ENCODE measurements around the gene MIS12. TPM values are rescaled to one million over a fixed set of nuclear protein-coding genes. Genes with fewer than 3 reads are reported as not detected.
A peak's percentile ranks its signal among the peaks of the same experiment; 100 is the strongest.

MIS12 gene
- total and polyA plus RNA-seq, 4 donors, result 14.1 to 16.3 (median 15.2) TPM

DNA sequence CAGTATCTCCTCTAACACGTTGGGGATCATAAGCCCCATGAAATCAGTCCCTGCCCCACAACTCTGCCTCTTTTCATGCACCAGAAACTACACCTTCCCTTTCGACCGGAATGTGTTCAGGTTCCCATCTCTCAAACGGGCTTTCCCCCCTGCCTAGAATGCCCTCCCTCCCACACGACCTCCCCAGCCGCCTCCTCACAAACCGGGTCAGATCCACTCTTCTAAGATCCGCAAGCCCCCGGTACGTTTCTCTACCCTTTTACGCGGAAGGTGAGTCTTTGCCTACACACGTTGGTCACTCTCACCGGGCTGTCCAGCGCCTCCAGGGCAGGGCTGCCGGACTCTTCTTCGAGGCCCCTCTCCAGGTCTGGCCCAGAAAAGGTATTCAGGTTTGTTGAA is 18.3 kb upstream of the MIS12 start:
- Histone ChIP-seq H3K9ac (ENCODE audit: insufficient read depth in 1 of 2, low read length in 2 of 2) (peak overlapping the region; percentile 1 to 69), H3K4me1 (ENCODE audit: control insufficient read depth in 5 of 5, insufficient read depth in 5 of 5, low read length in 5 of 5) (peaks cover 0 to 10% (median 4%) of the 10 kb centered on the region in 5 donors), H3K27me3 (ENCODE audit: control insufficient read depth in 3 of 3, insufficient read depth in 3 of 3, low read length in 2 of 3) (no peaks in the 10 kb centered on the region), H3K36me3 (ENCODE audit: control insufficient read depth in 4 of 4, insufficient read depth in 4 of 4, low read length in 4 of 4) (peaks cover 0 to 7% (median 2%) of the 10 kb centered on the region in 4 donors), H3K9me3 (ENCODE audit: control insufficient read depth in 4 of 4, insufficient read depth in 3 of 4, low read length in 3 of 4) (no peaks in the 10 kb centered on the region), H3K27ac (ENCODE audit: low read depth in 1 of 2, low read length in 1 of 2) (peak overlapping the region in 1 of 2 donors; percentile 91), H3K4me3 (peak overlapping the region; percentile 92)
- no peak for ATAC-seq (ENCODE audit: insufficient read depth, low FRiP score)
- peak in 1 of 3 donors; percentile 3 for DNase-seq
- no peak for TF ChIP-seq CTCF (IDR thresholded peaks at IDR 0.05; ENCODE audit: control extremely low read depth, extremely low read depth)
- WGBS, 2 donors, result 0% methylated on average over 17 of the region's 17 CpGs

GRCh38 chr17:5472511-5472910 is 13.9 kb upstream of the MIS12 start:
- H3K9ac ChIP-seq (ENCODE audit: insufficient read depth in 1 of 2, low read length in 2 of 2), result no peak overlapping the region
- no peaks in the 10 kb centered on the region for H3K9me3 ChIP-seq (ENCODE audit: control insufficient read depth in 4 of 4, insufficient read depth in 3 of 4, low read length in 3 of 4)
- H3K36me3 ChIP-seq (ENCODE audit: control insufficient read depth in 4 of 4, insufficient read depth in 4 of 4, low read length in 4 of 4), result peaks cover 9 to 36% (median 15%) of the 10 kb centered on the region in 4 donors
- H3K27me3 ChIP-seq (ENCODE audit: control insufficient read depth in 3 of 3, insufficient read depth in 3 of 3, low read length in 2 of 3), result no peaks in the 10 kb centered on the region
- no peak overlapping the region for H3K4me3 ChIP-seq
- H3K4me1 ChIP-seq (ENCODE audit: control insufficient read depth in 5 of 5, insufficient read depth in 5 of 5, low read length in 5 of 5), result peaks cover 0 to 1% (median 0%) of the 10 kb centered on the region in 5 donors
- ATAC-seq (ENCODE audit: insufficient read depth, low FRiP score), result no peak
- no peak overlapping the region for H3K27ac ChIP-seq (ENCODE audit: low read depth in 1 of 2, low read length in 1 of 2)
- no peak for TF ChIP-seq CTCF (IDR thresholded peaks at IDR 0.05; ENCODE audit: control extremely low read depth, extremely low read depth)
- WGBS, 2 donors, result 88 to 93% methylated on average over 3 of the region's 3 CpGs
- DNase-seq, result no peak

DNA sequence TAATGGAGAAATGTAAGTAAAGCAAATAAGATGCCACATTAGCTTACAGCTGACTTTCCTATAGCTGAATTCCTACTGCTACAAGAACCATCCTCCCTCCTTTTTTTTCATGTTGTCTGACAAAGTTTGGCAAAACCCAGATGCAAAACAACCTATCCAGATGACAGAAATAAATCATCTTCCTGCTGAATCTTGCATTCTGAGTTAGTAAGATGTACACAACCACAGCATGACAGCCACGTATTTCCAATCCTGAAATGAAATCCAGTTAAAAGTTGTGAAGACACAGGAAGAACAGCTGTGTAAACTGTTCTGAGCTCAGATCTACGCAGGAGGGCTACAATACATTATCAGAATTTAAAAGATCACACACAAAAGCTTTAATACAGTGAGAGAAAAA is 12.5 kb upstream of the MIS12 start:
- no peaks in the 10 kb centered on the region for H3K4me1 ChIP-seq (ENCODE audit: control insufficient read depth in 5 of 5, insufficient read depth in 5 of 5, low read length in 5 of 5)
- no peak overlapping the region for H3K9ac ChIP-seq (ENCODE audit: insufficient read depth in 1 of 2, low read length in 2 of 2)
- H3K27me3 ChIP-seq (ENCODE audit: control insufficient read depth in 3 of 3, insufficient read depth in 3 of 3, low read length in 2 of 3), result no peaks in the 10 kb centered on the region
- H3K36me3 ChIP-seq (ENCODE audit: control insufficient read depth in 4 of 4, insufficient read depth in 4 of 4, low read length in 4 of 4), result peaks cover 20 to 49% (median 26%) of the 10 kb centered on the region in 4 donors
- DNase-seq, result no peak
- no peak overlapping the region for H3K4me3 ChIP-seq
- WGBS, 2 donors, result 94 to 95% methylated on average over 2 of the region's 2 CpGs
- no peak for ATAC-seq (ENCODE audit: insufficient read depth, low FRiP score)
- TF ChIP-seq CTCF (IDR thresholded peaks at IDR 0.05; ENCODE audit: control extremely low read depth, extremely low read depth), result no peak
- H3K27ac ChIP-seq (ENCODE audit: low read depth in 1 of 2, low read length in 1 of 2), result no peak overlapping the region
- no peaks in the 10 kb centered on the region for H3K9me3 ChIP-seq (ENCODE audit: control insufficient read depth in 4 of 4, insufficient read depth in 3 of 4, low read length in 3 of 4)

- Histone ChIP-seq H3K4me1 (ENCODE audit: control insufficient read depth in 5 of 5, insufficient read depth in 5 of 5, low read length in 5 of 5) (no peaks in the 10 kb centered on the region), H3K9me3 (ENCODE audit: control insufficient read depth in 4 of 4, insufficient read depth in 3 of 4, low read length in 3 of 4) (no peaks in the 10 kb centered on the region), H3K27me3 (ENCODE audit: control insufficient read depth in 3 of 3, insufficient read depth in 3 of 3, low read length in 2 of 3) (no peaks in the 10 kb centered on the region), H3K36me3 (ENCODE audit: control insufficient read depth in 4 of 4, insufficient read depth in 4 of 4, low read length in 4 of 4) (peaks cover 31 to 71% (median 41%) of the 10 kb centered on the region in 4 donors), H3K9ac (ENCODE audit: insufficient read depth in 1 of 2, low read length in 2 of 2) (no peak overlapping the region), H3K4me3 (no peak overlapping the region), H3K27ac (ENCODE audit: low read depth in 1 of 2, low read length in 1 of 2) (no peak overlapping the region)
- DNase-seq, result no peak
- 95 to 97% methylated on average over 4 of the region's 4 CpGs for WGBS, 2 donors
- no peak for TF ChIP-seq CTCF (IDR thresholded peaks at IDR 0.05; ENCODE audit: control extremely low read depth, extremely low read depth)
- ATAC-seq (ENCODE audit: insufficient read depth, low FRiP score), result no peak
Observed at GRCh38 chr17:5478992-5479391, 7.4 kb upstream of the MIS12 start.
